ENCODE results near the gene MUC5AC. TPM values are rescaled to one million over a fixed set of nuclear protein-coding genes. Genes with fewer than 3 reads are reported as not detected.
"Not testable (repeated sequence)": the region's sequence is repeated elsewhere in the genome, so short reads cannot be mapped to it uniquely, and the experiment has no call there.

MUC5AC gene
- total and polyA plus RNA-seq, 8 donors: 0.04 to 0.75 (median 0.37) TPM; not detected in 1

DNA sequence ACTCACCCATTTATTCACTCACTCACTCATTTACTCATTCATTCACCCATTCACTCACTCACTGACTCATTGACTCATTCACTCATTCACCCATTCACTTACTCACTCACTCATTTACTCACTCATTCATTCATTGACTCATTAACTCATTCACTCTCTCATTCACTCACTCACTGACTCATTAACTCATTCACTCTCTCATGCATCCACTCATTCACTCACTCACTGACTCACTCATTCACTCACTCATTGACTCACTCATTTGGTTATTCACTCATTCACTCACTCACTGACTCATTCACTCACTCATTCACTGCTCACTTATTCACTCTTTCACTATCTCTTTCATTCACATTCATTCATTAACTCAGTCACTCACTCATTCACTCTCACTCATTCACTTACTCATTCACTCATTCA, 2.5 kb upstream of the MUC5AC start:
- ATAC-seq: no peak

DNA sequence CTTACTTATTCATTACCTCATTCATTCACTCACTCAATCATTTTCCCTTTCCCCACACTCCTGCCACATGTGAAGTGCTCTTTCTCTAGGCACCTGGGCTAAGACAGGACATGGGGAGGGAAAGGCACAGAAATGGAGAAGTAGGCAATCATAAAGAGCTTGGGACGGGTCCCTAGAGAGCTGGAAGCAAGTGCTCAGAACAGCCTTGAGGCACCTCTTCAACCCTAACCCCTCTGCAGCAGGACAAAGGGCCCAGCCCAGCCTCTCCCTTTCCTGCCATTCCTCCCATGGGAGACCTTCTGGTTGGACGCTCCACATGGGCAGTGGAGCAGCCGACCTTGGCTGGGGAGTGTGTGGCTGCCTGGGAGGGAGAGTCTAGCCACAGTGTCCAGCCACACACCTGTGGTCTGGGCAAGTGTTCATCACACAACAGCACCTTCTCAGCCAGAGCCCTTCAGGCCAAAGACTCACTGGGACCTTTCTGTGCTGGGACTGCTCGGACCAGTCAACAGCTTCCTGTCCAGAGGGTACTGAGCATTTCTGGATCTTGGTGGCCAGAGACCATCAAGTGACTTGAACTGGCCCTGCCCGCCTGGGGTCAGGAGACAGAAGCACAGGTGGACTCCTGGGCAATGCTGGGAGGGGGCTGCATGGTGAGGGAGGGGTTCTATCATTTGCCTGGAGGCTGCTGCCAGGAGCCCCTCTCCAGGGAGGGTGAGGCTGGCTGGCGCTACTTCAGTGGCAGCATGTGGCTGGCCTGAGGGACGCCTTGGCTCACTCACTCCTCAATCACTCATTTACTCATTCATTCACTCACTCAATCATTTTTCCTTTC, 1.0 kb upstream of the MUC5AC start:
- Histone ChIP-seq H3K4me3 (no peak overlapping the region), H3K27ac (no peak overlapping the region), H3K36me3 (no peaks in the 10 kb centered on the region), H3K9me3 (no peaks in the 10 kb centered on the region), H3K27me3 (peaks cover 0 to 51% of the 10 kb centered on the region in 2 donors), H3K4me1 (no peaks in the 10 kb centered on the region)
- DNase-seq: no peak
- TF ChIP-seq, protein P1, sequence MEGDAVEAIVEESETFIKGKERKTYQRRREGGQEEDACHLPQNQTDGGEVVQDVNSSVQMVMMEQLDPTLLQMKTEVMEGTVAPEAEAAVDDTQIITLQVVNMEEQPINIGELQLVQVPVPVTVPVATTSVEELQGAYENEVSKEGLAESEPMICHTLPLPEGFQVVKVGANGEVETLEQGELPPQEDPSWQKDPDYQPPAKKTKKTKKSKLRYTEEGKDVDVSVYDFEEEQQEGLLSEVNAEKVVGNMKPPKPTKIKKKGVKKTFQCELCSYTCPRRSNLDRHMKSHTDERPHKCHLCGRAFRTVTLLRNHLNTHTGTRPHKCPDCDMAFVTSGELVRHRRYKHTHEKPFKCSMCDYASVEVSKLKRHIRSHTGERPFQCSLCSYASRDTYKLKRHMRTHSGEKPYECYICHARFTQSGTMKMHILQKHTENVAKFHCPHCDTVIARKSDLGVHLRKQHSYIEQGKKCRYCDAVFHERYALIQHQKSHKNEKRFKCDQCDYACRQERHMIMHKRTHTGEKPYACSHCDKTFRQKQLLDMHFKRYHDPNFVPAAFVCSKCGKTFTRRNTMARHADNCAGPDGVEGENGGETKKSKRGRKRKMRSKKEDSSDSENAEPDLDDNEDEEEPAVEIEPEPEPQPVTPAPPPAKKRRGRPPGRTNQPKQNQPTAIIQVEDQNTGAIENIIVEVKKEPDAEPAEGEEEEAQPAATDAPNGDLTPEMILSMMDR (IDR thresholded peaks at IDR 0.05): no peak
- intact Hi-C loops (cut with DNase I): no loop called here
- ATAC-seq: no peak

More for the DNA sequence above, 2.5 kb upstream of the MUC5AC start:
- no peaks in the 10 kb centered on the region for H3K9me3 ChIP-seq
- no peak overlapping the region for H3K4me3 ChIP-seq
- intact Hi-C loops (cut with DNase I): no loop called here
- TF ChIP-seq, protein P1 (IDR thresholded peaks at IDR 0.05): no peak
- no peaks in the 10 kb centered on the region for H3K36me3 ChIP-seq
- H3K4me1 ChIP-seq: no peaks in the 10 kb centered on the region
- H3K27me3 ChIP-seq: peaks cover 0 to 51% of the 10 kb centered on the region in 2 donors
- no peak for DNase-seq
- no peak overlapping the region for H3K27ac ChIP-seq

DNA sequence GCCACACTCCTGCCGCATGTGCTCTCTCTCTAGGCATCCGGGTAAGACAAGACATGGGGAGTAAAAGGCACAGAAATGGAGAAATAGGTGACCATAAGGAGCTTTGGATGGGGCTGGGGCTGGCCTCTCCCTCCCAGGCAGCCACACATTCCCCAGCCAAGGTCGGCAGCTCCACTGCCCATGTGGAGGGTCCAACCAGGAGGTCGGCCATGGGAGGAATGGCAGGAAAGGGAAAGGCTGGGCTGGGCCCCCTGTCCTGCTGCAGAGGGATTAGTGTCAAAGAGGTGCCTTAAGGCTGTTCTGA, 460 bp upstream of the MUC5AC start:
- ATAC-seq (no peak), DNase-seq (peak in 1 of 4 donors; percentile 42)
- intact Hi-C loops (cut with DNase I): no loop called here
- Histone ChIP-seq H3K9me3 (no peaks in the 10 kb centered on the region), H3K4me1 (no peaks in the 10 kb centered on the region), H3K27ac (no peak overlapping the region), H3K27me3 (peaks cover 0 to 51% of the 10 kb centered on the region in 2 donors), H3K36me3 (no peaks in the 10 kb centered on the region), H3K4me3 (no peak overlapping the region)
- TF ChIP-seq, protein P1 (IDR thresholded peaks at IDR 0.05): no peak

DNA sequence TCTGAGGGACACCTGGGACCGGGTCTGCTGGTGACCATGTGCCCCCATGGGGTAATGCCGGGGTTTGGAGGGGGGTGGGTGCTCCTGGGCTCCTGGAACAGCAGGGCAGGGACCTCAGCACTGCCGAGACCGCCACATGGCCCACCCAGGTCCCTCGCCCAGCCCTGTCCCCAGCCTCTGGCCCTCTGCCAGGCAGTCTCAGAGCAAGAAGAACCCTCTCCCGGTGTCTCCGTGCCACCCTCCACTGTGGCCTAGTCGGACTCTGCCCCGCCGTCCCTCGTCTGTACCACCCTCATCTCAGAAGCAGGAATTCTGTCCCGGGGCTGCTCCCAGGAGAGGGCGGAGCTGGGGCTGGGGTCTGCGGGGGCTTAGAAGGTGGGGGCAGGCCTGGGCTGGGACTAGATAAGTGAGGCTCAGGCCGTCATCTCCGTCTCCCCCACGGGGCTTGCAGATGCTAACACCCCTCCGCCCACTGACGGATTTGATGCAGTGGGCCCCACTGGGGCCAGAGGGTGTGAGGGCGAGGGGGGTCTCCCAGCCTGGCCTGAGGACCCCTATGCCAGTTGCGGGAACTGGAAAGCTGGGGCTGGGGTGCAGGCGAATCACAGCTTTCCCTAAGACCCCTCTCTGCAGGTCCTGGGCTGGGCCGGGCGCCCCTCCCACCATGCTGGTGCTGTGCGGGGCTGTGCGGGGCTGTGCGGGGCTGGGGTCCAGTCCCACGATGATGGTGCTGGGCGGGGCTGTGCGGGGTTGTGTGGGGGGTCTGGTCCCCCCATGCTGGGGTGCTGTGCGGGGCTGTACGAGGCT, 1.1 kb downstream of the MUC5AC start:
- peaks cover 0 to 55% of the 10 kb centered on the region in 2 donors for H3K27me3 ChIP-seq
- H3K9me3 ChIP-seq: no peaks in the 10 kb centered on the region
- H3K4me3 ChIP-seq: no peak overlapping the region
- H3K4me1 ChIP-seq: no peaks in the 10 kb centered on the region
- no peak overlapping the region for H3K27ac ChIP-seq
- ATAC-seq (no peak), DNase-seq (peak in 2 of 4 donors; percentile 29 to 69)
- intact Hi-C loops (cut with DNase I): no loop called here
- TF ChIP-seq, protein P1 (IDR thresholded peaks at IDR 0.05): no peak
- H3K36me3 ChIP-seq: no peaks in the 10 kb centered on the region

DNA sequence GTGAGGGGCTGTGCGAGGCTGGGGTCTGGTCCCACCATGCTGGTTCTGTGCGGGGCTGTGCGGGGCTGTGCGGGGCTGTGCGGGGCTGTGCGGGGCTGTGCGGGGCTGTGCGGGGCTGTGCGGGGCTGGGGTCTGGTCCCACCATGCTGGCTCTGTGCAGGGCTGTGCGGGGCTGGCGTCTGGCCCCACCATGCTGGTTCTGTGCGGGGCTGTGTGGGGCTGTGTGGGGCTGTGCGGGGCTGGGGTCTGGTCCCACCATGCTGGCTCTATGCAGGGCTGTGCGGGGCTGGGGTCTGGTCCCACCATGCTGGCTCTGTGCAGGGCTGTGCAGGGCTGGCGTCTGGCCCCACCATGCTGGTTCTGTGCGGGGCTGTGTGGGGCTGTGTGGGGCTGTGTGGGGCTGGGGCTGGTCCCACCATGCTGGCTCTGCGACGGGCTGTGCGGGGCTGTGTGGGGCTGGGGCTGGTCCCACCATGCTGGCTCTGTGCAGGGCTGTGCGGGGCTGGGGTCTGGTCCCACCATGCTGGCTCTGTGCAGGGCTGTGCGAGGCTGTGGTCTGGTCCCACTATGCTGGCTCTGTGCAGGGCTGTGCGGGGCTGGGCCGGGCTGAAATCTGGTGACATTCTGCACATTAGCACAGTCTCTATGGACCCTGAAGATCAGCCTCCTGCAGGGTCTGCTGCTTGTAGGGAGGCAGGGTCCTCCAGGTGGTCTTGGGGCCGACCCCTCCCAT, 1.9 kb downstream of the MUC5AC start:
- H3K4me3 ChIP-seq; intact Hi-C loops (cut with DNase I); H3K27ac ChIP-seq; ATAC-seq; H3K36me3 ChIP-seq; H3K9me3 ChIP-seq; H3K4me1 ChIP-seq: not testable (repeated sequence)
- peaks cover 0 to 62% of the 10 kb centered on the region in 2 donors for H3K27me3 ChIP-seq
- peak in 1 of 4 donors; percentile 46 for DNase-seq
